DLD1 (cell line): Measurements from ENCODE around the gene C16orf74.

Experiments used
- in situ Hi-C: cut with HindIII; loops from 2 replicates; pipeline ENCODE4 v1.10.0; 2017; ENCODE audit warnings: low sequenced_read_pairs

Gene C16orf74

GRCh38 chr16:85698459-85698891 is 52.4 kb downstream of the C16orf74 start:
- in situ Hi-C loops, result no loop called here

- in situ Hi-C loops, result no loop called here
Measured at GRCh38 chr16:85697431-85697830, 53.5 kb downstream of the C16orf74 start.

- in situ Hi-C loops, result no loop called here
Measured at GRCh38 chr16:85696781-85697180, 54.1 kb downstream of the C16orf74 start.

GRCh38 chr16:85695196-85696128 is 55.4 kb downstream of the C16orf74 start:
- in situ Hi-C loops, result no loop called here

- in situ Hi-C loops, result no loop called here
Measured at GRCh38 chr16:85690469-85691064, 60.3 kb downstream of the C16orf74 start.

- in situ Hi-C loops, result no loop called here
Measured at GRCh38 chr16:85689950-85690320, 61.0 kb downstream of the C16orf74 start.

GRCh38 chr16:85689285-85689949 is 61.5 kb downstream of the C16orf74 start:
- in situ Hi-C loops, result no loop called here

- in situ Hi-C loops, result no loop called here
Measured at GRCh38 chr16:85688586-85689284, 62.2 kb downstream of the C16orf74 start, which contains the start of gene GINS2. GINS2 (minus strand) TSS chr16:85688954; CDS start chr16:85688898, 56 bp downstream.

- in situ Hi-C loops, result no loop called here
Measured at GRCh38 chr16:85687651-85688471, 63.0 kb downstream of the C16orf74 start.

GRCh38 chr16:85686912-85687591 is 63.8 kb downstream of the C16orf74 start:
- in situ Hi-C loops, result no loop called here

GRCh38 chr16:85685251-85685650 is 65.6 kb downstream of the C16orf74 start:
- in situ Hi-C loops, result no loop called here

GRCh38 chr16:85683363-85683762 is 67.5 kb downstream of the C16orf74 start:
- in situ Hi-C loops, result no loop called here

- in situ Hi-C loops, result no loop called here
Measured at GRCh38 chr16:85682516-85682915, 68.4 kb downstream of the C16orf74 start.

- in situ Hi-C loops, result no loop called here
Measured at GRCh38 chr16:85681255-85681654, 69.6 kb downstream of the C16orf74 start.

GRCh38 chr16:85680352-85680944 is 70.4 kb downstream of the C16orf74 start:
- in situ Hi-C loops, result no loop called here

GRCh38 chr16:85679870-85680269 is 71.0 kb downstream of the C16orf74 start:
- in situ Hi-C loops, result no loop called here

GRCh38 chr16:85678821-85679220 is 72.1 kb downstream of the C16orf74 start:
- in situ Hi-C loops, result no loop called here

- in situ Hi-C loops, result no loop called here
Measured at GRCh38 chr16:85678016-85678415, 72.9 kb downstream of the C16orf74 start.

- in situ Hi-C loops, result no loop called here
Measured at GRCh38 chr16:85677383-85677967, 73.4 kb downstream of the C16orf74 start.
